A549 (cell line): Measurements from ENCODE around the gene MX2. TPM values are rescaled to one million over a fixed set of nuclear protein-coding genes. Genes with fewer than 3 reads are reported as not detected.

Source experiments
- ATAC-seq, 2 experiments: fragments of 200-7000 bp in 1 of 2; fragments of >200 bp in 1 of 2; cut with Nextera tagmentation in 1 of 2; cut with Tn5 transposase in 1 of 2; 3 replicates each; pipeline versions ENCODE4 v1.8.0 to v1.9.1; 2018 to 2020; ENCODE audit warnings: mild to moderate bottlenecking in 1 of 2, moderate library complexity in 1 of 2
- CTCF ChIA-PET: fragments of 300-600 bp; sonication (Branson Sonifier 250); formaldehyde crosslinking; extraction: SDS; loops from one replicate; lab custom pipeline; 2021; ENCODE audit warnings: antibody characterized with exemption, inconsistent platforms; lab: Yijun Ruan, JAX
- POLR2A ChIA-PET: fragments of 350-600 bp; formaldehyde crosslinking; extraction: SDS; loops from one replicate; lab custom pipeline; 2021; ENCODE audit warnings: antibody characterized with exemption, inconsistent platforms; lab: Yijun Ruan, JAX
- DNase-seq, 2 experiments: peaks; one replicate each; pipeline versions ENCODE4 v3.0.0 to v3.0.0-alpha.2; 2011 to 2016; ENCODE audit warnings: low read depth in 1 of 2, low spot score in 1 of 2
- FAIRE-seq: peaks from 2 replicates; lab custom pipeline; 2011; peaks lifted over from hg19 to GRCh38; lab: Jason Lieb, UNC
- H3K27ac ChIP-seq, 2 experiments: fragments of >200 bp; sonication (Bioruptor Twin); formaldehyde crosslinking; 3 replicates each; pipeline ENCODE4 v1.5.1; 2016 to 2017
- H3K4me1 ChIP-seq: fragments of >200 bp; sonication (Bioruptor Twin); formaldehyde crosslinking; 3 replicates; pipeline ENCODE4 v1.6.1; 2016
- H3K4me2 ChIP-seq: fragments of >200 bp; sonication (Bioruptor Twin); formaldehyde crosslinking; 3 replicates; pipeline ENCODE4 v1.6.1; 2016
- H3K4me3 ChIP-seq: fragments of >200 bp; sonication (Bioruptor Twin); formaldehyde crosslinking; 3 replicates; pipeline ENCODE4 v1.5.1; 2016
- H3K9me3 ChIP-seq: fragments of >200 bp; sonication (Bioruptor Twin); formaldehyde crosslinking; 3 replicates; pipeline ENCODE4 v1.6.1; 2016
- BHLHE40 ChIP-seq: IDR thresholded peaks from 2 replicates; pipeline ENCODE4 v1.6.1; 2012; ENCODE audit warnings: low read depth, low read length, inconsistent platforms
- CEBPB ChIP-seq, 2 experiments: fragments of >200 bp in 1 of 2; sonication (Bioruptor Twin) in 1 of 2; formaldehyde crosslinking in 1 of 2; IDR thresholded peaks; 2 replicates each; pipeline ENCODE4 v1.6.1; 2012 to 2016
- CHD4 ChIP-seq: fragments of 200-600 bp; sonication (generic); IDR thresholded peaks from 2 replicates; pipeline ENCODE4 v1.6.1; 2016; ENCODE audit warnings: antibody characterized with exemption, mild to moderate bottlenecking, borderline replicate concordance
- EHF ChIP-seq: fragments of 250-450 bp; sonication (Bioruptor Pico); IDR thresholded peaks from 2 replicates; pipeline ENCODE4 v1.5.0; 2020; ENCODE audit warnings: mild to moderate bottlenecking
- EP300 ChIP-seq, 2 experiments: fragments of >200 bp; sonication (Bioruptor Twin); formaldehyde crosslinking; IDR thresholded peaks; 2 replicates in 1 of 2; 3 replicates in 1 of 2; pipeline ENCODE4 v1.6.1; 2016 to 2017
- HOXB13 ChIP-seq: fragments of 250-450 bp; sonication (Bioruptor Pico); IDR thresholded peaks from 2 replicates; pipeline ENCODE4 v1.5.0; 2020; ENCODE audit warnings: low read depth, mild to moderate bottlenecking, moderate library complexity
- NR3C1 ChIP-seq: fragments of >200 bp; sonication (Bioruptor Twin); formaldehyde crosslinking; IDR thresholded peaks from 3 replicates; pipeline ENCODE4 v1.6.1; 2017
- POLR2AphosphoS2 ChIP-seq: conservative IDR thresholded peaks from 2 replicates; pipeline ENCODE4 v1.6.1; 2012; ENCODE audit warnings: low read length, improper control_type of control experiment, inconsistent platforms
- RFX5 ChIP-seq: fragments of 450-650 bp; IDR thresholded peaks from 2 replicates; pipeline ENCODE4 v1.7.1; 2014; ENCODE audit warnings: antibody characterized with exemption, mild to moderate bottlenecking, moderate library complexity
- SMC3 ChIP-seq: fragments of >200 bp; sonication (Bioruptor Twin); formaldehyde crosslinking; IDR thresholded peaks from 3 replicates; pipeline ENCODE4 v1.6.1; 2018; ENCODE audit warnings: inconsistent platforms
- TFCP2L1 ChIP-seq: fragments of 250-450 bp; sonication (Bioruptor Pico); IDR thresholded peaks from 2 replicates; pipeline ENCODE4 v1.5.0; 2021; ENCODE audit warnings: mild to moderate bottlenecking
- ZC3H11A ChIP-seq: fragments of 450-650 bp; IDR thresholded peaks from 2 replicates; pipeline ENCODE4 v1.6.1; 2014; ENCODE audit warnings: antibody characterized with exemption, mild to moderate bottlenecking
- WGBS: methylation state at CpG from one replicate; pipeline ENCODE4 v1.1.6; 2017; ENCODE audit errors: missing lambda C conversion rate; 5-methylcytosine and 5-hydroxymethylcytosine counted together
- polyA plus RNA-seq, 4 experiments: library from polyadenylated mRNA; depleted of rRNA in 3 of 4; stranded (reverse); fragments of >200 nt; fragmentation: RNase III in 1 of 4; extraction: RNeasy Plus Mini Kit Qiagen cat#74134 plus additional on column Dnase treatment in 1 of 4; gene quantifications; 2 replicates in 3 of 4; 3 replicates in 1 of 4; pipeline ENCODE4 v1.2.3, GENCODE V29; 2011 to 2017
- TF ChIP-seq, protein P1 (sequence below): IDR thresholded peaks from 2 replicates; pipeline ENCODE4 v1.6.1; 2012
- TF ChIP-seq, protein P2 (sequence below): fragments of 200-600 bp; sonication (generic); IDR thresholded peaks from 2 replicates; pipeline ENCODE4 v1.6.1; 2016; ENCODE audit warnings: antibody characterized with exemption, mild to moderate bottlenecking, moderate library complexity
- TF ChIP-seq, protein P3 (sequence below): fragments of >200 bp; sonication (Bioruptor Twin); formaldehyde crosslinking; IDR thresholded peaks from 2 replicates; pipeline ENCODE4 v1.6.1; 2016
- TF ChIP-seq, protein P4 (sequence below): fragments of 150-350 bp; IDR thresholded peaks from 2 replicates; pipeline ENCODE4 v1.6.1; 2014; ENCODE audit warnings: low read depth, mild to moderate bottlenecking, low read length
- TF ChIP-seq, protein P5 (sequence below): fragments of >200 bp; sonication (Bioruptor Twin); formaldehyde crosslinking; IDR thresholded peaks from 3 replicates; pipeline ENCODE4 v1.6.1; 2016
- TF ChIP-seq, protein P6 (sequence below): IDR thresholded peaks from 2 replicates; pipeline ENCODE4 v1.6.1; 2012; ENCODE audit warnings: low read depth, borderline replicate concordance

MX2 gene
- polyA plus RNA-seq, 2 of the 4 experiments (the other 2 are of a cell fraction): not detected

DNA sequence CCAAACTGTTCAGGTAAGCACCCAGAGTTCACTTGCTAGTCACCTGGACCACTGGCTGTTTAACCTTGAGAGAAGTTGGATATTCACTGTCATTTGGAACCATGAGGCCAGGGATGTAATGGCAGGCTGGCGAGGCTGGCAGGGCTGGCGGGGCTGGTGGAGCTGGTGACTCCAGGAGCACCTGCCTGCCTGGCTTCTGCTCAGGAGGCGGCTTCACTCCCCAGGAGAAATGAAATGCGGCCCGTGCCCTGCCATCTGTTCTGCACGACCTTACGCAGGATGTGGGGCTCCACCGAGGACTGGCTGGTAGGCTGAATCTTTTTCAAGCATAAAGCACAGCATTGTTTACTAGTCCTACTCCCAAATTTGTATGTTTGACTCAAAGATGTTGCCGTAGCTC, 41.5 kb downstream of the MX2 start:
- Histone ChIP-seq H3K9me3 (no peaks in the 10 kb centered on the region), H3K4me1 (no peaks in the 10 kb centered on the region), H3K4me2 (no peak overlapping the region), H3K4me3 (no peak overlapping the region), H3K27ac (no peak overlapping the region)
- DNase-seq (no peak), ATAC-seq (no peak), FAIRE-seq (no peak)
- no peak for TF ChIP-seq CHD4
- TF ChIP-seq, protein P1, sequence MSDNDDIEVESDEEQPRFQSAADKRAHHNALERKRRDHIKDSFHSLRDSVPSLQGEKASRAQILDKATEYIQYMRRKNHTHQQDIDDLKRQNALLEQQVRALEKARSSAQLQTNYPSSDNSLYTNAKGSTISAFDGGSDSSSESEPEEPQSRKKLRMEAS: no peak
- TF ChIP-seq NR3C1: no peak
- TF ChIP-seq TFCP2L1 (CRISPR knock-in tag): no peak
- TF ChIP-seq SMC3: no peak
- TF ChIP-seq, protein P2, sequence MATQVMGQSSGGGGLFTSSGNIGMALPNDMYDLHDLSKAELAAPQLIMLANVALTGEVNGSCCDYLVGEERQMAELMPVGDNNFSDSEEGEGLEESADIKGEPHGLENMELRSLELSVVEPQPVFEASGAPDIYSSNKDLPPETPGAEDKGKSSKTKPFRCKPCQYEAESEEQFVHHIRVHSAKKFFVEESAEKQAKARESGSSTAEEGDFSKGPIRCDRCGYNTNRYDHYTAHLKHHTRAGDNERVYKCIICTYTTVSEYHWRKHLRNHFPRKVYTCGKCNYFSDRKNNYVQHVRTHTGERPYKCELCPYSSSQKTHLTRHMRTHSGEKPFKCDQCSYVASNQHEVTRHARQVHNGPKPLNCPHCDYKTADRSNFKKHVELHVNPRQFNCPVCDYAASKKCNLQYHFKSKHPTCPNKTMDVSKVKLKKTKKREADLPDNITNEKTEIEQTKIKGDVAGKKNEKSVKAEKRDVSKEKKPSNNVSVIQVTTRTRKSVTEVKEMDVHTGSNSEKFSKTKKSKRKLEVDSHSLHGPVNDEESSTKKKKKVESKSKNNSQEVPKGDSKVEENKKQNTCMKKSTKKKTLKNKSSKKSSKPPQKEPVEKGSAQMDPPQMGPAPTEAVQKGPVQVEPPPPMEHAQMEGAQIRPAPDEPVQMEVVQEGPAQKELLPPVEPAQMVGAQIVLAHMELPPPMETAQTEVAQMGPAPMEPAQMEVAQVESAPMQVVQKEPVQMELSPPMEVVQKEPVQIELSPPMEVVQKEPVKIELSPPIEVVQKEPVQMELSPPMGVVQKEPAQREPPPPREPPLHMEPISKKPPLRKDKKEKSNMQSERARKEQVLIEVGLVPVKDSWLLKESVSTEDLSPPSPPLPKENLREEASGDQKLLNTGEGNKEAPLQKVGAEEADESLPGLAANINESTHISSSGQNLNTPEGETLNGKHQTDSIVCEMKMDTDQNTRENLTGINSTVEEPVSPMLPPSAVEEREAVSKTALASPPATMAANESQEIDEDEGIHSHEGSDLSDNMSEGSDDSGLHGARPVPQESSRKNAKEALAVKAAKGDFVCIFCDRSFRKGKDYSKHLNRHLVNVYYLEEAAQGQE: no peak
- ChIA-PET CTCF (no interaction called here), POLR2A (no interaction called here)
- 65% methylated on average over 7 of the region's 9 CpGs for WGBS

DNA sequence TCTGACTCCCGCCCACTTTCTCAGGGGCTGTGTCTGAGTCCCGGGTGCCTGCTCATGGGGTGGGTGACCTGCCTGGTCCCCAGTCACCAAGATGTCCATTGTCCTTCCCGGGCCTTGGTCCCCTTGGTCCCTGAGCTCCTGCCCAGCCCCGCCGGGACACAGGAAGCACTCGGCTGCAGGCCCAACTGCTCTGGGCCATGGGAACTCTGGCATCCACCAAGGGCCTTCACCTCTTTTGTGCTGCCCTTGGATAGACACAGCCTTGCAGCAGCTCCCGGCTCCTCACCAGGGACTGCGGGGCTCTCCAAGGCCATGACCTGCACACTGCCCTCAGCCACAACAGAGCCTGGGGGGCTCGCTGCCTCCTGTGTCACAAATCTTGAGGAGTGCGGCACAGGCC, 42.1 kb downstream of the MX2 start:
- H3K4me3 ChIP-seq: no peak overlapping the region
- TF ChIP-seq CEBPB (IDR thresholded peaks at IDR 0.05) (no peak), EP300 (IDR thresholded peaks at IDR 0.05) (no peak), BHLHE40 (no peak), POLR2AphosphoS2 (no peak), RFX5 (no peak), ZC3H11A (no peak), EHF (CRISPR knock-in tag) (no peak), CHD4 (no peak), HOXB13 (CRISPR knock-in tag) (no peak)
- TF ChIP-seq, protein P3, sequence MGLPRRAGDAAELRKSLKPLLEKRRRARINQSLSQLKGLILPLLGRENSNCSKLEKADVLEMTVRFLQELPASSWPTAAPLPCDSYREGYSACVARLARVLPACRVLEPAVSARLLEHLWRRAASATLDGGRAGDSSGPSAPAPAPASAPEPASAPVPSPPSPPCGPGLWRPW: no peak
- TF ChIP-seq, protein P4, sequence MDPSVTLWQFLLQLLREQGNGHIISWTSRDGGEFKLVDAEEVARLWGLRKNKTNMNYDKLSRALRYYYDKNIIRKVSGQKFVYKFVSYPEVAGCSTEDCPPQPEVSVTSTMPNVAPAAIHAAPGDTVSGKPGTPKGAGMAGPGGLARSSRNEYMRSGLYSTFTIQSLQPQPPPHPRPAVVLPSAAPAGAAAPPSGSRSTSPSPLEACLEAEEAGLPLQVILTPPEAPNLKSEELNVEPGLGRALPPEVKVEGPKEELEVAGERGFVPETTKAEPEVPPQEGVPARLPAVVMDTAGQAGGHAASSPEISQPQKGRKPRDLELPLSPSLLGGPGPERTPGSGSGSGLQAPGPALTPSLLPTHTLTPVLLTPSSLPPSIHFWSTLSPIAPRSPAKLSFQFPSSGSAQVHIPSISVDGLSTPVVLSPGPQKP: no peak
- TF ChIP-seq, protein P5, sequence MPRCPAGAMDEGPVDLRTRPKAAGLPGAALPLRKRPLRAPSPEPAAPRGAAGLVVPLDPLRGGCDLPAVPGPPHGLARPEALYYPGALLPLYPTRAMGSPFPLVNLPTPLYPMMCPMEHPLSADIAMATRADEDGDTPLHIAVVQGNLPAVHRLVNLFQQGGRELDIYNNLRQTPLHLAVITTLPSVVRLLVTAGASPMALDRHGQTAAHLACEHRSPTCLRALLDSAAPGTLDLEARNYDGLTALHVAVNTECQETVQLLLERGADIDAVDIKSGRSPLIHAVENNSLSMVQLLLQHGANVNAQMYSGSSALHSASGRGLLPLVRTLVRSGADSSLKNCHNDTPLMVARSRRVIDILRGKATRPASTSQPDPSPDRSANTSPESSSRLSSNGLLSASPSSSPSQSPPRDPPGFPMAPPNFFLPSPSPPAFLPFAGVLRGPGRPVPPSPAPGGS: no peak
- TF ChIP-seq, protein P6, sequence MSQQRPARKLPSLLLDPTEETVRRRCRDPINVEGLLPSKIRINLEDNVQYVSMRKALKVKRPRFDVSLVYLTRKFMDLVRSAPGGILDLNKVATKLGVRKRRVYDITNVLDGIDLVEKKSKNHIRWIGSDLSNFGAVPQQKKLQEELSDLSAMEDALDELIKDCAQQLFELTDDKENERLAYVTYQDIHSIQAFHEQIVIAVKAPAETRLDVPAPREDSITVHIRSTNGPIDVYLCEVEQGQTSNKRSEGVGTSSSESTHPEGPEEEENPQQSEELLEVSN: no peak
- FAIRE-seq: no peak
- no peaks in the 10 kb centered on the region for H3K4me1 ChIP-seq
- ChIA-PET CTCF (no interaction called here), POLR2A (no interaction called here)
- WGBS: 83% methylated on average over 3 of the region's 10 CpGs
- no peaks in the 10 kb centered on the region for H3K9me3 ChIP-seq
- no peak for ATAC-seq
- no peak overlapping the region for H3K27ac ChIP-seq
- no peak overlapping the region for H3K4me2 ChIP-seq
- no peak for DNase-seq
